GM06990 (cell line): Measurements from ENCODE around the gene RIN3.

ENCODE experiments used
- DNase-seq: peaks from one replicate; pipeline ENCODE4 v3.0.0-alpha.2; 2011; ENCODE audit not compliant: insufficient read length; ENCODE audit errors: extremely low read depth
- H3K27me3 ChIP-seq: replicated peaks from 2 replicates; pipeline ENCODE4 v1.6.0; 2011; ENCODE audit warnings: low read length; ENCODE audit not compliant: control insufficient read depth, insufficient read depth
- H3K36me3 ChIP-seq: 2 replicates; pipeline ENCODE4 v1.5.1; 2011; ENCODE audit warnings: low read length; ENCODE audit not compliant: control insufficient read depth, insufficient read depth
- H3K4me3 ChIP-seq: replicated peaks from 2 replicates; pipeline ENCODE4 v1.5.1; 2011; ENCODE audit warnings: low read depth, mild to moderate bottlenecking, control low read depth, low read length
- TF ChIP-seq, protein P1 (sequence below): IDR thresholded peaks from 2 replicates; pipeline ENCODE4 v1.5.1; 2011; ENCODE audit warnings: low read length, control low read depth, mild to moderate bottlenecking, inconsistent platforms; ENCODE audit not compliant: insufficient read depth, poor library complexity, severe bottlenecking

Gene RIN3

GRCh38 chr14:92584220-92584619, 70.6 kb downstream of the RIN3 start:
- no peak for DNase-seq
- no peaks in the 10 kb centered on the region for H3K27me3 ChIP-seq
- H3K4me3 ChIP-seq: no peak overlapping the region
- TF ChIP-seq, protein P1, sequence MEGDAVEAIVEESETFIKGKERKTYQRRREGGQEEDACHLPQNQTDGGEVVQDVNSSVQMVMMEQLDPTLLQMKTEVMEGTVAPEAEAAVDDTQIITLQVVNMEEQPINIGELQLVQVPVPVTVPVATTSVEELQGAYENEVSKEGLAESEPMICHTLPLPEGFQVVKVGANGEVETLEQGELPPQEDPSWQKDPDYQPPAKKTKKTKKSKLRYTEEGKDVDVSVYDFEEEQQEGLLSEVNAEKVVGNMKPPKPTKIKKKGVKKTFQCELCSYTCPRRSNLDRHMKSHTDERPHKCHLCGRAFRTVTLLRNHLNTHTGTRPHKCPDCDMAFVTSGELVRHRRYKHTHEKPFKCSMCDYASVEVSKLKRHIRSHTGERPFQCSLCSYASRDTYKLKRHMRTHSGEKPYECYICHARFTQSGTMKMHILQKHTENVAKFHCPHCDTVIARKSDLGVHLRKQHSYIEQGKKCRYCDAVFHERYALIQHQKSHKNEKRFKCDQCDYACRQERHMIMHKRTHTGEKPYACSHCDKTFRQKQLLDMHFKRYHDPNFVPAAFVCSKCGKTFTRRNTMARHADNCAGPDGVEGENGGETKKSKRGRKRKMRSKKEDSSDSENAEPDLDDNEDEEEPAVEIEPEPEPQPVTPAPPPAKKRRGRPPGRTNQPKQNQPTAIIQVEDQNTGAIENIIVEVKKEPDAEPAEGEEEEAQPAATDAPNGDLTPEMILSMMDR: no peak
- H3K36me3 ChIP-seq: no peaks in the 10 kb centered on the region

GRCh38 chr14:92584816-92585215, 71.2 kb downstream of the RIN3 start:
- no peaks in the 10 kb centered on the region for H3K27me3 ChIP-seq
- H3K36me3 ChIP-seq: no peaks in the 10 kb centered on the region
- H3K4me3 ChIP-seq: no peak overlapping the region
- DNase-seq: no peak
- TF ChIP-seq, protein P1: no peak

GRCh38 chr14:92585981-92586937, 72.7 kb downstream of the RIN3 start:
- Histone ChIP-seq H3K4me3 (no peak overlapping the region), H3K36me3 (no peaks in the 10 kb centered on the region), H3K27me3 (no peaks in the 10 kb centered on the region)
- DNase-seq: peak; percentile 46
- TF ChIP-seq, protein P1: no peak

GRCh38 chr14:92586963-92587699, 73.5 kb downstream of the RIN3 start:
- Histone ChIP-seq H3K27me3 (no peaks in the 10 kb centered on the region), H3K4me3 (no peak overlapping the region), H3K36me3 (no peaks in the 10 kb centered on the region)
- TF ChIP-seq, protein P1: peak; percentile 19
- DNase-seq: no peak

DNA sequence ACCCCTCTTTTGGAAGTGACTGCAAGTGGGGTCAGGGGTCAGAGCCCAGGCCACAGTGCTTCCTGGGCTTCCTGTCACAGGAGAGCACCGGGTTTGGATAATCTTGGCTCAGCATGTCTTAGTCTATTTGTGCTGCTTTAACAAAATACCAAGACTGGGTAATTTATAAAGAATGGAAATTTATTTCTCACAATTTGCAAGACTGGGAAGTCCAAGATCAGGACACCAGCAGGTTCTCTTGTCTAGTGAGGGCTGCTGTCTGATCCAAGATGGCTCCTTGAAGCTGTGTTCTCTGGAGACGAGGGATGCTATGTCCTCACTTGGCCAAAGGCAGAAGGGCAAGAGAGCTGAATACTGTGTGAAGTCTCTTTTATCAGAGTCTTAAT, 74.1 kb downstream of the RIN3 start:
- TF ChIP-seq, protein P1: no peak
- no peak overlapping the region for H3K4me3 ChIP-seq
- no peaks in the 10 kb centered on the region for H3K36me3 ChIP-seq
- H3K27me3 ChIP-seq: no peaks in the 10 kb centered on the region
- no peak for DNase-seq
